ENCODE measurements around the gene PRDM8.

The PRDM8 gene

GRCh38 chr4:80219301-80220025, 22.2 kb downstream of the PRDM8 start:
- H3K36me3 ChIP-seq (ENCODE audit: low read length) = no peaks in the 10 kb centered on the region
- H3K9me2 ChIP-seq (replicated peaks; ENCODE audit: insufficient read depth, low read length) = no peaks in the 10 kb centered on the region
- H2AFZ ChIP-seq (ENCODE audit: low read depth, low read length, severe bottlenecking) = no peak overlapping the region
- no peak overlapping the region for H3K4me3 ChIP-seq (ENCODE audit: insufficient read depth, low read length, poor library complexity, severe bottlenecking)
- H4K20me1 ChIP-seq (ENCODE audit: low read depth, low read length) = no peaks in the 10 kb centered on the region
- H3K27me3 ChIP-seq (ENCODE audit: low read length) = no peaks in the 10 kb centered on the region
- H3F3A ChIP-seq (ENCODE audit: insufficient read depth) = no peaks in the 10 kb centered on the region
- H3K9me3 ChIP-seq (ENCODE audit: insufficient read depth, low read length) = no peaks in the 10 kb centered on the region
- no peak overlapping the region for H3K9ac ChIP-seq (ENCODE audit: low read length)
- no peak overlapping the region for H3K4me2 ChIP-seq (ENCODE audit: low read depth, low read length, poor library complexity, severe bottlenecking)
- no peak for TF ChIP-seq CTCF (IDR thresholded peaks at IDR 0.05; ENCODE audit: insufficient read depth, low read length, poor library complexity, severe bottlenecking)
- no peak for TF ChIP-seq EZH2phosphoT487 (conservative IDR thresholded peaks at IDR 0.05; ENCODE audit: low read length)
- H3K27ac ChIP-seq (ENCODE audit: low read depth, low read length) = no peak overlapping the region
- H3K79me2 ChIP-seq (ENCODE audit: insufficient read depth, low read length) = no peaks in the 10 kb centered on the region

GRCh38 chr4:80220711-80221110, 23.4 kb downstream of the PRDM8 start:
- Histone ChIP-seq H3K9ac (ENCODE audit: low read length) (no peak overlapping the region), H3F3A (ENCODE audit: insufficient read depth) (no peaks in the 10 kb centered on the region), H2AFZ (ENCODE audit: low read depth, low read length, severe bottlenecking) (no peak overlapping the region), H3K36me3 (ENCODE audit: low read length) (no peaks in the 10 kb centered on the region), H3K9me3 (ENCODE audit: insufficient read depth, low read length) (no peaks in the 10 kb centered on the region), H3K79me2 (ENCODE audit: insufficient read depth, low read length) (no peaks in the 10 kb centered on the region), H3K27me3 (ENCODE audit: low read length) (no peaks in the 10 kb centered on the region), H3K27ac (ENCODE audit: low read depth, low read length) (no peak overlapping the region), H3K9me2 (replicated peaks; ENCODE audit: insufficient read depth, low read length) (no peaks in the 10 kb centered on the region), H3K4me2 (ENCODE audit: low read depth, low read length, poor library complexity, severe bottlenecking) (no peak overlapping the region), H3K4me3 (ENCODE audit: insufficient read depth, low read length, poor library complexity, severe bottlenecking) (no peak overlapping the region), H4K20me1 (ENCODE audit: low read depth, low read length) (no peaks in the 10 kb centered on the region)
- TF ChIP-seq CTCF (IDR thresholded peaks at IDR 0.05; ENCODE audit: insufficient read depth, low read length, poor library complexity, severe bottlenecking) = no peak
- no peak for TF ChIP-seq EZH2phosphoT487 (conservative IDR thresholded peaks at IDR 0.05; ENCODE audit: low read length)

GRCh38 chr4:80221161-80221560, 23.9 kb downstream of the PRDM8 start:
- H3K27ac ChIP-seq (ENCODE audit: low read depth, low read length) = no peak overlapping the region
- no peak overlapping the region for H3K4me2 ChIP-seq (ENCODE audit: low read depth, low read length, poor library complexity, severe bottlenecking)
- no peaks in the 10 kb centered on the region for H3K27me3 ChIP-seq (ENCODE audit: low read length)
- TF ChIP-seq EZH2phosphoT487 (conservative IDR thresholded peaks at IDR 0.05; ENCODE audit: low read length) (no peak), CTCF (IDR thresholded peaks at IDR 0.05; ENCODE audit: insufficient read depth, low read length, poor library complexity, severe bottlenecking) (no peak)
- H3K9me3 ChIP-seq (ENCODE audit: insufficient read depth, low read length) = no peaks in the 10 kb centered on the region
- H3K36me3 ChIP-seq (ENCODE audit: low read length) = no peaks in the 10 kb centered on the region
- no peaks in the 10 kb centered on the region for H3K79me2 ChIP-seq (ENCODE audit: insufficient read depth, low read length)
- H4K20me1 ChIP-seq (ENCODE audit: low read depth, low read length) = no peaks in the 10 kb centered on the region
- H3K9me2 ChIP-seq (replicated peaks; ENCODE audit: insufficient read depth, low read length) = no peaks in the 10 kb centered on the region
- no peak overlapping the region for H3K9ac ChIP-seq (ENCODE audit: low read length)
- no peak overlapping the region for H3K4me3 ChIP-seq (ENCODE audit: insufficient read depth, low read length, poor library complexity, severe bottlenecking)
- H3F3A ChIP-seq (ENCODE audit: insufficient read depth) = no peaks in the 10 kb centered on the region
- no peak overlapping the region for H2AFZ ChIP-seq (ENCODE audit: low read depth, low read length, severe bottlenecking)
